GM06990 (cell line): ENCODE data around the gene SLC5A1.

Experiments used
- DNase-seq: peaks from one replicate; pipeline ENCODE4 v3.0.0-alpha.2; 2011; ENCODE audit not compliant: insufficient read length; ENCODE audit errors: extremely low read depth
- H3K27me3 ChIP-seq: replicated peaks from 2 replicates; pipeline ENCODE4 v1.6.0; 2011; ENCODE audit warnings: low read length; ENCODE audit not compliant: control insufficient read depth, insufficient read depth
- H3K36me3 ChIP-seq: 2 replicates; pipeline ENCODE4 v1.5.1; 2011; ENCODE audit warnings: low read length; ENCODE audit not compliant: control insufficient read depth, insufficient read depth
- H3K4me3 ChIP-seq: replicated peaks from 2 replicates; pipeline ENCODE4 v1.5.1; 2011; ENCODE audit warnings: low read depth, mild to moderate bottlenecking, control low read depth, low read length
- TF ChIP-seq, protein P1 (sequence below): IDR thresholded peaks from 2 replicates; pipeline ENCODE4 v1.5.1; 2011; ENCODE audit warnings: low read length, control low read depth, mild to moderate bottlenecking, inconsistent platforms; ENCODE audit not compliant: insufficient read depth, poor library complexity, severe bottlenecking

Gene SLC5A1

DNA sequence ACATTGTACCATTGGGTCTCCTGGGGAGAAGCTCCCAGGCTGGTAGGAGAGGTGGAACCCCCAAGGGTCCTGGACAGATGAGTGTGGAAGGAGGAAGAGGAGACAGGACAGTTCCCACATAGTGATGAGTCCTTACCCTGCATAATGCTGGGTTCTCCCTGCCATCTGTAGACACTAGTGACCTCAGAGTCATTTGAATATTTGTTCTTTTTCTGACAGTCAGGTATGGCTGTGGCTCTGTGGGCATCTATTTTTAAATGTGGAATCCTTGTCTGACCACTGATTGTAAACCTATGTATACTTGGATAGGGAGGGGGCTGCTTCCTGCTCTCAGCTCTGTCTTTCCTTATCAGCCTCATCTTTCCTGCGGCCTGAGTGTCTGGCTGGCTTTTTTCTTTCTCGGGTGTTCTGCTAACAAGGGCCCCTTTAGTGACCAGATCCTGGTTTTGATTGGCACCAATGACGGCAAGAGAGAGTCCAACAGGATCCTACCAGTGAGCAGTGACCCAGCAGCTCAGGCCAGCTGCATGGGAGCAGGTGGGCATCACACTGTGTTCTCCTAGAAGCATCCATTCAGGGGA lies 2.6 kb upstream of the SLC5A1 start:
- H3K27me3 ChIP-seq, result peaks cover 2% of the 10 kb centered on the region
- DNase-seq, result no peak
- H3K36me3 ChIP-seq, result no peaks in the 10 kb centered on the region
- no peak overlapping the region for H3K4me3 ChIP-seq
- TF ChIP-seq, protein P1, sequence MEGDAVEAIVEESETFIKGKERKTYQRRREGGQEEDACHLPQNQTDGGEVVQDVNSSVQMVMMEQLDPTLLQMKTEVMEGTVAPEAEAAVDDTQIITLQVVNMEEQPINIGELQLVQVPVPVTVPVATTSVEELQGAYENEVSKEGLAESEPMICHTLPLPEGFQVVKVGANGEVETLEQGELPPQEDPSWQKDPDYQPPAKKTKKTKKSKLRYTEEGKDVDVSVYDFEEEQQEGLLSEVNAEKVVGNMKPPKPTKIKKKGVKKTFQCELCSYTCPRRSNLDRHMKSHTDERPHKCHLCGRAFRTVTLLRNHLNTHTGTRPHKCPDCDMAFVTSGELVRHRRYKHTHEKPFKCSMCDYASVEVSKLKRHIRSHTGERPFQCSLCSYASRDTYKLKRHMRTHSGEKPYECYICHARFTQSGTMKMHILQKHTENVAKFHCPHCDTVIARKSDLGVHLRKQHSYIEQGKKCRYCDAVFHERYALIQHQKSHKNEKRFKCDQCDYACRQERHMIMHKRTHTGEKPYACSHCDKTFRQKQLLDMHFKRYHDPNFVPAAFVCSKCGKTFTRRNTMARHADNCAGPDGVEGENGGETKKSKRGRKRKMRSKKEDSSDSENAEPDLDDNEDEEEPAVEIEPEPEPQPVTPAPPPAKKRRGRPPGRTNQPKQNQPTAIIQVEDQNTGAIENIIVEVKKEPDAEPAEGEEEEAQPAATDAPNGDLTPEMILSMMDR, result no peak

DNA sequence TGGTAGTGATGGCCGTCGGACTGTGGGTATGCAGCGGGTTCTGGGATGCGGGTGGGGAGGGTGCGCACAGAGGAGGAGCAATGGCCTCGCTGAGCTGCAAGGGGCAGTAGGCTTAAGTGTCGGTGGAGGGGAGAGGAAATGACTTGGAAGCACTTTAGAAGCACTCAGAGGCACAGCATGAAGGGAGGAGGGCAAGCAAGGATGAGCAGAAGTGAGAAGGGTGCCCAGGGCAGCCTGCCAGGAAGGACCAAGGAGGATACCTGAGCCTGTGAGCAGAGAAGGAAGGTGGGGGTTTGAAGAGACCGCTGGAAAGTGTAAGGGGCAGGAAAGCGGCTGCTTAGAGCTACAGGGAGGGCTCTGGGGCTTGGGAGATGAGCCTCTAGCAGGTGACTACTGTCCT lies 330 bp downstream of the SLC5A1 start:
- H3K27me3 ChIP-seq, result peaks cover 2% of the 10 kb centered on the region
- TF ChIP-seq, protein P1, result no peak
- H3K4me3 ChIP-seq, result no peak overlapping the region
- no peak for DNase-seq
- H3K36me3 ChIP-seq, result no peaks in the 10 kb centered on the region

DNA sequence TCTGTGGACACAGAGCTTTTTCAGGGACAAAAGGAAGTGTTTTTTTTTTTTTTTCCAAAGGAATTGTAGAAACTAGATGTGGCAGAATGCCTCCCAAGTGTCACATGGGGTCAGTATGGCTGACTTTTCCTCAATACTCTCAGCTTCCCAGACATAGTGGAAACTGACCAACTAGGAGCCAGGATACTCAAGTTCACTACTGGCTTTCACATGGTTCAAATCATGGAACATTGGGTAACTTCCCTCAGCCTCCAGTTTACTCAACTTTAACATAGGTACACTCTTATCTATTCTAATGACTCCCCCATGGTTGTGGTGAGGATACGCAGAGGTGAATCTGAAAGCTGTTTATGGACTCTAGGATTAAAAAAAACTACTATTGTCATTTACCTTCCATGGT lies 1.4 kb downstream of the SLC5A1 start:
- no peak for DNase-seq
- Histone ChIP-seq H3K36me3 (no peaks in the 10 kb centered on the region), H3K27me3 (peaks cover 2% of the 10 kb centered on the region), H3K4me3 (no peak overlapping the region)
- TF ChIP-seq, protein P1, result no peak

DNA sequence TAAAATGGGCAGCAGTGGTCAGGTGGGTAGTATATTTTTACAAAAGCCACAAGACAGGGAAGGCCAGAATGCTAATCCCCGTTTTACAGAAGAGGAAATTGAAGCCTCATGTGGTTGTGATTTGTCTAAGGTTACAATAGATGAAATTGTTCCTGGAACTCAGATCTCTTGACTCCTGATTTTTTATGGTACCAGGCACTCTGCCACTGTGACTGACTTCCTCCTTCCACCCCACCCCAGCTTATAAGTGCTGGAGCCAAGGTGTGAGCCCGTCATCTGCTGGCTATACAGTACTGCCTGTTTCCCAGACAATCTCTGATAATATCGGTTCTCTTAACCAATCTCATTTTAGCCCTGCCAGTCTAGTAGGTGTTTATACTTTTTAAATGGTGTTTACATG lies 1.9 kb downstream of the SLC5A1 start:
- Histone ChIP-seq H3K27me3 (peaks cover 2% of the 10 kb centered on the region), H3K36me3 (no peaks in the 10 kb centered on the region), H3K4me3 (no peak overlapping the region)
- no peak for DNase-seq
- TF ChIP-seq, protein P1, result no peak

DNA sequence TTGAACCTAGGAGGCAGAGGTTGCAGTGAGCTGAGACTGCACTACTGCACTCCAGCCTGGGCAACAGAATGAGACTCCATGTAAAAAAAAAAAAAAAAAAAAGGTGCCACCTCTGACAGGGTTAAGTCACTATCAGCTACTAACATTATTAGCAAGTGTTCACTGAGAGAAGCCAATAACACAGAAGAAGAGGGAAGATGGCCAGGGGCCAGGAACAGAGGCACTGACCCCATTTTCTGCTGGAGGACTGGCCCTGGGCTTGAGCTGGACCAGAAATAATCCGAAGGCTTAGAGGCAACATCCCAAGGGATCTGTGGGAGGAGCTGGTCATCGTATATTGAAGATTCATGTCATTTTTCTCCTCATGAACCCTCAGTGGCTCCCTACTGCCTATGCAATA lies 5.0 kb downstream of the SLC5A1 start:
- Histone ChIP-seq H3K27me3 (peaks cover 2% of the 10 kb centered on the region; the same call in 1 of the 2 replicates), H3K4me3 (no peak overlapping the region), H3K36me3 (no peaks in the 10 kb centered on the region)
- no peak for DNase-seq
- TF ChIP-seq, protein P1, result no peak

DNA sequence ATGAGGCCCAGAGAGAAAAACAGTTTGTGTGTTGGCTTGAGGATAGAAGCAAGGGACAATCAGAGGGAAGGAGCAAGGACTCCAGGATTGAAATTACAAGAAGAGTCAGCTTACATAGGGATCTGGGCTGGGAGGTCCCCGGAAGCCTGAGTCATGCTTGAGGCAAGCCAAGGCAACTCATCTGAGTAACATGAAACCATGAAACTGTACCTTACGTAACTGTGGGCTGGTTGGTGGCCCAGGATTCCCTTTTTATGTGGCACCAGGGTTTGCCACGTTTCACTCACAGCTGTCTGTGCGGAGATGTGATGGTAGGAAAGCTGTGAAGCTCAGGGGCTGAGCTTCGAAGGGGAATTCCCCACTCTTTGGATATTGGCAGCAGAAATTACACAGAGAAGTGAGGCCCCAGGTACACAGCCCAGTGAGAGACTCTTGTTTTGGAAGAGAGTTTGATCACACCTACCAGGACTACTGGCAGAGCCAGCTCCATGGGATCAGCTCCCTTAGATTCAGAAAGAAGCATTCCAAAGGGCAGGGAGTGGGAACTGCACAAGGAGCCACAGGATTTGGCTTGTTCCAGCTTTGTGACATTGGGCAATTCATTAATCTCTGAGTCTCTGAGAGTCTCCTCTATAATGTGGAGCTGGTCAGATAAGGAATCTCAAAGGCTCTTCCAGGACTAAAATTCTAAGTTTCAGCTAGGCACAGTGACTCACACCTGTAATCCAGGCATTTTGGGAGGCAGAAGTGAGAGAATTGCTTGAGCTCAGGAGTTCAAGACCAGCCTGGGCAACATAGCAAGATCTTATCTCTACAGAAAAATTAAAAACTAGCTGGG lies 7.8 kb downstream of the SLC5A1 start:
- H3K36me3 ChIP-seq, result no peaks in the 10 kb centered on the region
- peak; percentile 21 for DNase-seq
- TF ChIP-seq, protein P1, result no peak
- H3K27me3 ChIP-seq, result no peaks in the 10 kb centered on the region; the same call in 1 of the 2 replicates
- H3K4me3 ChIP-seq, result no peak overlapping the region
